SKM-1 treated with dmso at 0.1 percent for 144 hours (cell line): ENCODE results near the gene PLAC1.

ENCODE experiments used
- DNase-seq: peaks from one replicate; lab custom pipeline; 2025; ENCODE audit not compliant: unreplicated experiment; lab: John Stamatoyannopoulos, UW

PLAC1 gene

GRCh38 chrX:134658002-134658759 is at the start of gene PLAC1:
Gene PLAC1, minus strand, starts transcription at chrX:134658471. Its CDS starts 91,789 bp downstream, at chrX:134566682.
- no peak for DNase-seq

DNA sequence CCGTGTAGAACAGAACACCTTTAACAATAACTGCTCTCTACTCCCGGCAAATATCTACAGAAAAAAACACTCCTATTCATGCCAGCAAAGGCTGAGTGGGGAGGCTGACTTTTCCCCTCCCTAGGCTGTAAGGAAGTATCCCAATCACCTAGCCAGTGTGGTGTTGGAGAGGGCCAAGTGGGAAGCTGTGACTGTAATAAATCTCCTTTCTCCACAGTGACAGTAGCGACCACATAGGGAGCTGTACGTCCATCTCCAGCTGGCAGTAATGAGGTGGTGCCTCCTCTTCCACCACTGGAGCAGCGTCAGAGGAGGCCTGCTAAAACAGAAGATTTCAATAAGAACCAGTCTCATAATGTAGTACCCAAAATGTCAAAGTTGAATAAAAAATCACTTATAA is 47.9 kb upstream of the PLAC1 start:
- no peak for DNase-seq

DNA sequence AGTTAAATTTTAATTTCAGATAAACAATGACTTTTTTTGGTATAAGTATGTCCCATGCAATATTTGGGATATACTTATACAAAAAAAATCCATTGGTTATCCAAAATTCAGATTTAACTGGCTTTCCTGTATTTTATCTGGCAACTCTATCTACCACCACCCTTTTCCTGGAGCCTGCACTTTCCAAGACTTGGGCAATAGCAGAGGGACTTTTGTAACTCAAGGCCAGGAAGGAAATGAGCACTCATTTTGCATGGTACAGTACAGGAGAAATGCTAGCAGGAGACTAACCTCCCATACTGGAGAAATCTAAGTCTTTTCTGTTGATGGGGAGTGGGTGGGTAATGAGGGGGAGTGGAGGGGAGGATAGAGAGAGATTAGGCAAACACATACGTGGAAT is 37.7 kb upstream of the PLAC1 start:
- no peak for DNase-seq

GRCh38 chrX:134694333-134695322 is 36.4 kb upstream of the PLAC1 start:
- DNase-seq, result no peak

DNA sequence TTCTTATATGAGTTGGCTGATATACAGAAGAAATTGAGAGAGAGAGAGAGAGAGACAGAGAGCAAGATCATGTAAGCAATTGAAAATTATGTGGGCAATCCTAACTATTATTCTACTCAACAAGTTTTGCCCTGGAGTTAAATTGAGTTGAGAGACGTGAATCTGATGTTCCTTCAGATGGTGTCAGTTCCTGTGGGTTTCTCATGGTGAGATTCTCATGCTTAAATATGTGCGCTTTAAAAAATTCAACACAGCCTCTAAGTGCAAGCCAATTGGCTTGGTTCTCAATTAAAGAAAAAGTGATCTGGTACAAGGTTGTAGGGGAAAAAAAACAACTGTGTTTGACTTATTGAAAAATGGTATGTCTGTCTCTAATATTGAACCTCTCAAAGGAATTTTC is 35.4 kb upstream of the PLAC1 start:
- DNase-seq, result no peak

DNA sequence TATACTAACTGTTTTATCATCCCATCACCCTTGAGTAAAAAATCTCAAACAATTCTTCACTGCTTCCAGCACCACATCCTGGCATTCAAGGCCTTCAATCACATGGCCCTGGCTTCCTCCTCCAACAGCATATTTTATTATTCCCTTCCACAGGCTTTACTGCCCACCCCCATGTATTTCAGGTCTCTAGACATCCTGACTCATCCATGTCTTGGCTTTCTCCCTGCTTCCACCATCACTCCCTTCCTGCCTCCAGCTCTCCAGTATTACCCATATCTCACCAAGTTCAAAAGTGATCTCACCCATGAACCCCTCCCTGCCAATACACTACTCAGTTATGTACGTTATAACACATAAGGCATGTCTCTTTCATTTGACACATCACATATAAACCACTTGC is 34.7 kb upstream of the PLAC1 start:
- DNase-seq, result no peak

DNA sequence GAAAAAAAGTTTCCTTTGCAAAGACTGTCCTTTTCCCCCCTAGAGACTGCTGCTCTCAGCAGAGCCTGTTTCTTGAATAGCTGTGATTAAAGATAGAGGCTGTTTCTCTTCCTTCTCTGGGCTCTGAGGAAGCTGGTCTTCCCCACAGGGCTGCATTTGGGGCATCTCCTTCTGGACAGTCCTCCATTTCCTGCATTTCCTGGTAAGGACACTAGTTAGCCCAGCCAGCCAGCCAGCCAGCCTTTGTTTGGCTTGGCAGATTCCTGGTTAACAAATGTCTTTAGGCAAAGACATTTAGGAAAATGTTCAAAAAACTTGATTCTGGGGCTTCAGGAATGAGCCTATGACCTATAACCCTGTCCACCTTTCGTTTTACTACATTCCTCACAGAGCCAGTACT is 34.0 kb upstream of the PLAC1 start:
- DNase-seq, result no peak

DNA sequence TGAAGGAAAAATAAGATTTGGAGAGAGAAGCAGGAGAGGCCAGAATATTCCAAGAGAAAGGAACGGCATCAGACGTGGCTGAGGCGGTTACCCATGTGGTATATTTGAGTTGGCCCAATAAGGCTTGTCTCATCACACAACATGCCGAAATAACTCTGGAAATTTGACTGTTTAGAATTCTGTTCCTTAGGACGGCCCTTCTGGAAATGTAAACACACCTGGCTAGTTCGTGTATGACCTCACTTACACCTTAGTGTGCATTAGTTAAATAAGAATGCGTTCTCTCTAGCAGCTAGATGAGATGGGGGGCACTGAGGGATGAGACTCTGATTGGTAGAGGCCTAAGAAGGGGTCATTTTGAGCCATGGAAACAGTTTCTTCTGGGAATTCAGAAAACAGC is 33.2 kb upstream of the PLAC1 start:
- no peak for DNase-seq

DNA sequence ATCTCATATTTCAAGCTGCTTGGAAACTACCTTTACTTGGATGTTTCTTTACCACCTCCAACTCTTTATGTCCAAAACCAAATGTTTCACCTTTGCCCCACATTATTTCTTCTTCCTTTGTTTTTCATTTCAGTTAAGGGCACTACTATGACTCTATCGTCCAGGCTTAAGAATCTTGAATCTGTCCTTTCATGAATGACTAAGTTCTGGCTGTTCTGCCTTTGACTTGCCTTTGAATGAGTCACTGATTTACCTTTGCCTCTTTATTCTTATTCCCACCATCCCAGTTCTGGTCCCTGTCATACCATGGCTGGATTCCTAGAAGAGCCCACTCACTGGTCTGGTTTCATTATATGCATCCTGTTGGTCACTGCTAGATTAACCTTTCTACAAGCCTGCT is 30.6 kb upstream of the PLAC1 start:
- no peak for DNase-seq

- no peak for DNase-seq
These were observed 30.0 kb upstream of the PLAC1 start for GRCh38 chrX:134688031-134688823.

DNA sequence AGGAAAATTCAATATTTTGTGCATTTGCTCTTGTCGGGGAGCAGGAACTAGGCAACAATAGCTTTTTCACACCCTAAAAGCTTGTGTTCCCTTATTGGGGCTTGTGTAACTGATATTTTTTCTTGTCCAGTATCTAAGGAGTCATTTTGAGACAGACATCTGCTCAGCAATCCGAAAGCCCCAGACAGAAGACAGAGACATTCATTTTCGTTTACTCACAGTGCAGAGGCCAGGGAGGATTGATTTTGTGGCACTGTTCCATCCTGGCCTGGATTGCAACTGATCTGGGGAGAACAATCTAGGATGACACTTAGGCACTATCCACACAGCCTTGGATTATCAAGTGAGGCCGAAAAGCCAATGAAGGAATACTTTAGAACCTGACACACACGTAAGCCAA is 27.4 kb upstream of the PLAC1 start:
- DNase-seq, result no peak

DNA sequence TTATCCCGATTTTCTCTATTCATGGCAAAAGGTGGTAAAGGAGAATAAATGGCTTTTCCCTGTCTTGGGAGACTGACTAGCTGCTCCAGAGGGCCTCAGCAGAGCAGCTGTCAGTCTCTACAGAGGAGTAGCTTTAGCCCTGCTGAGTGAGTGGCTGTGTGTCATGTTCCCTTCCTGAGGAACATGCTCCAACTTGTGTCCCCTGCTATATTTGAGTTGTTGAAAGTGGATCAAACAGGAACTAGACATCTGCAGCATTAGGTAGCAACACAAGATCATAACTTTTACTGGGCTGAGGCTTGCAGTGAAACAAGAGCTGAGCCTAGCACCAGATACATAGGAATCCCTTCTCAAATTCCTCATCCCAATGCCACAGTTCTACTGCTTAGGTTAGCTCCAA is 26.7 kb upstream of the PLAC1 start:
- DNase-seq, result no peak

DNA sequence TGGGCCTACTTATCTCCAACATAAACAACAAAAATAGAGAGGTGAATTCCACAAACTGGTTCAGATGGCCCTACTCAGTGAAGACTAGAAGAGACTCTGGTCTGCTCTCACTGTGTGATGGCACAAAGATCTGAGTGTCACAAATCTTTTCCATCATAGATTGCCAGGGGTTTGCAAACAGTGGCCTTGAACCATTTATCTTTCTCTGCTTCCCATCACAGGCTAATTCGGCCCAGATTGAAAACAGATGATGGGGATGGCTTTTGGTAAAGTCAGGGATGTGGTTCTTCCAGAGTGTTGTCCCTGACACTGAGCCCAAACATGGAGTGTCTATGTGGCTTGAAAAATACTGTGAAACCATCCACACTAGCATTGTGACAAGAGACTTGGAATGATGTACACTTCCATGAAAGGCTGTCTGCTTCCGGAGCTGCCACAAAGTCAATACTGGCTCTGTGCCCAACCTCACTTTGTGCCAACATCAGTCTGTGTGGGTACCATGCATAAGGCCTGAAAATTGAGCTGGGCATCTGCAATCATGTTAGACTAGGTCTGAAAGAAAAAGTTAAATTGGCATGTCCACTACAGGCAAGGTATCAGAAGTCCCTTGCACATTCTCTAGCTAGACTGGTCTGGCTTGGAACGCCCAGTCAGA is 25.2 kb upstream of the PLAC1 start:
- DNase-seq, result no peak

DNA sequence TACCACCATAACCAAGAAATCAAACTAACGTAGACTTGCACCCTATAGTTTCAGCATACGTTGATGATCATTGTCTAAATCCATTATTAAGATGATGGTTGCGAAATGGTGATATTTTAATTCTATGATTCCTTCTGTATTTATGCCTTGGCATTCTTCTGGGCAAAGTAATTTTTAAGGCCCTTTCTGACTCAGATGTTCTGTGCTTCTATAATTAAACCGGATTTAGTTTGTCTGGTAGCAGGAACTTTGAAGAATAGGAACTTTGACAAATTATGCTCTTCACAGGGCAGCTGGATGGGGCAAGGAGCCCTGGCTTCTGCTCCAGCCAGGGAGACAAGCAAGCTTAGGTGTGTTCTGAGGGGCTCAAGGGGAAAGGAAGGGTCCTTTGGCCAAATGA is 23.8 kb upstream of the PLAC1 start:
- DNase-seq, result no peak

- DNase-seq, result no peak
These were observed 21.4 kb upstream of the PLAC1 start for GRCh38 chrX:134679644-134680043.

DNA sequence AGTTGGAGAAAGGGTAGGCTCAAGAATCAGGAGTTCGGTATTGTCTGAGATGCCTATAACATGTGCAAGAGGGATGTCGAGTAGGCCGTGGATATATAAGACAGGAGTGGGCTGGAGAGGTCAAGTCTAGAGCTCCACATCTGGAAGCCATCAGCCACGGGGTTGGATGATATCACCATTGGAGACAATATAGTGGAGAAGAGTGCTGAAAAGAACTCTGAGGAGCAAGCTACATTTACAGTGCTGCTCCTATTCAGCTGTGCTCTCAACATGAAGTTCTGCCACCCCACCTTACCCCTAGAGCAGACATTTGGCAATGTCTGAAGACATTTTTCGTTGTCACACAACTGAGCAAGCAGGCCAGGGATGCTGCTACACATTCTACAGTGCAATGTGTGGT is 20.9 kb upstream of the PLAC1 start:
- DNase-seq, result no peak

DNA sequence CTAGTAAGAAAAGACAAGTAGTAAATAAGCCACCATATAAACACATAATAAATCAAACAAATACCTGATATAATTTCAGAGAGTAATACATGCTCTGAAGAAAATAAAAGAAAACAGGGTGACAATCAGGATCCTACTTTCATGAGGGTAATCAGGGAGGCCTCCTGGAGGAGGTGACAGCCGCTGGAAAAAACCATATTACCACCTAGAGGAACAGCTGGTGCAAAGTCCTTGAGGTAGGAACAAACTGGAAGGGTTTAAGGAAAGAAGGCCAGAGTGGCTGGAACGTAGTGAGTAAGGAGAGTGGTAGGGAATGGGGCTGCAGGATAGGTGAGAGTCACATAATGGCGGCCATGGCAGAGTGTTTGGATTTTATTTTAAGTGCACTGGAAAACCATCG is 19.1 kb upstream of the PLAC1 start:
- DNase-seq, result no peak

GRCh38 chrX:134676436-134676835 is 18.2 kb upstream of the PLAC1 start:
- DNase-seq, result no peak

GRCh38 chrX:134673123-134673522 is 14.9 kb upstream of the PLAC1 start:
- no peak for DNase-seq

DNA sequence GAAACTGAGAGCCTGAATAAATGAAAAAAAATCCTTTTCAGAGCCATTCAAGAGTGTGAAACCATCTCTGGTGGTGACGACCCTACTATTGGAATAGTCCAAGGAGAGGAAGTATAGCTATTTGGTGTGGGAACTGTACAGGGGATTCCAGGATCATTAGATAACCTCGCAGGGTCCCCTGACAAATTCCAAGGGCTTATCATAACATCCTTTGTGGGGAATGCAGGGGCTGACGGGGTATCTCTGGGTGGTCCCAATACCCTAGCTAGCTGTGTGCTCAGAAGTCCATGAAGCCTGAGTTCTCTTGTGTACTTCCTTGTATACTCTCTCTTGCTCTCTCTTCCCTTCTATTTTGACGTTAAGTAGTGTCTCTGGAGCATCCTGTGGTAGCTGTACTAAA is 13.8 kb upstream of the PLAC1 start:
- no peak for DNase-seq

- DNase-seq, result no peak
These were observed 13.0 kb upstream of the PLAC1 start for GRCh38 chrX:134671294-134671693.
